GM13977 (cell line): Measurements from ENCODE around the gene BLACAT1.
A peak's percentile ranks its signal among the peaks of the same experiment; 100 is the strongest.
"Not testable (repeated sequence)": the region's sequence is repeated elsewhere in the genome, so short reads cannot be mapped to it uniquely, and the experiment has no call there.

Experiments
- DNase-seq: peaks from one replicate; pipeline ENCODE4 v3.0.0; 2012; ENCODE audit warnings: low spot score
- CTCF ChIP-seq: IDR thresholded peaks from 2 replicates; pipeline ENCODE4 v1.5.1; 2012; ENCODE audit warnings: mild to moderate bottlenecking, control low read depth; ENCODE audit not compliant: insufficient read depth; ENCODE audit errors: extremely low read depth, missing control alignments
- in situ Hi-C: fragments of 300-500 bp; cut with MboI; formaldehyde crosslinking; loops from one replicate; pipeline ENCODE4 v1.12.0; 2022; ENCODE audit warnings: low sequenced_read_pairs, low pct_unique_long_range_greater_than_20kb, mixed read lengths, inconsistent platforms; ENCODE audit not compliant: unreplicated experiment

The BLACAT1 gene

GRCh38 chr1:205484985-205485967 lies 29.4 kb upstream of the BLACAT1 start:
- TF ChIP-seq CTCF: peak; percentile 93
- peak; percentile 89 for DNase-seq
- in situ Hi-C loops: no loop called here

- no peak for DNase-seq
- in situ Hi-C loops: no loop called here
- TF ChIP-seq CTCF: no peak
Observed at GRCh38 chr1:205483372-205483771, 27.5 kb upstream of the BLACAT1 start.

- DNase-seq, in situ Hi-C loops: not testable (repeated sequence)
Observed at GRCh38 chr1:205482587-205482986, 26.7 kb upstream of the BLACAT1 start.

GRCh38 chr1:205481629-205482151 lies 25.8 kb upstream of the BLACAT1 start:
- DNase-seq: no peak
- in situ Hi-C loops: no loop called here
- TF ChIP-seq CTCF: no peak

GRCh38 chr1:205481218-205481617 lies 25.4 kb upstream of the BLACAT1 start:
- no peak for TF ChIP-seq CTCF
- no peak for DNase-seq
- in situ Hi-C loops: no loop called here

- peak; percentile 80 for DNase-seq
- TF ChIP-seq CTCF: no peak
- in situ Hi-C loops: no loop called here
Observed at GRCh38 chr1:205480349-205480985, 24.6 kb upstream of the BLACAT1 start.

GRCh38 chr1:205478985-205479384 lies 23.1 kb upstream of the BLACAT1 start:
- in situ Hi-C loops, DNase-seq: not testable (repeated sequence)
